Mammary epithelial cell (primary cell): Measurements from ENCODE around the gene JPH3.

Experiments
- EZH2 ChIP-seq: IDR thresholded peaks from 2 replicates; pipeline ENCODE4 v1.6.1; 2012; ENCODE audit warnings: low read length, inconsistent platforms, borderline replicate concordance
- TF ChIP-seq, protein P1 (sequence below), 2 donors: IDR thresholded peaks in 1 of 2; conservative IDR thresholded peaks in 1 of 2; 2 replicates each; pipeline ENCODE4 v1.5.1; 2011 to 2012; ENCODE audit warnings: inconsistent platforms in 2 of 2, low read length in 2 of 2, mild to moderate bottlenecking in 2 of 2, control low read depth in 1 of 2, low read depth in 1 of 2; ENCODE audit not compliant: insufficient read depth in 1 of 2; ENCODE audit errors: extremely low read depth in 1 of 2

- TF ChIP-seq, protein P1, sequence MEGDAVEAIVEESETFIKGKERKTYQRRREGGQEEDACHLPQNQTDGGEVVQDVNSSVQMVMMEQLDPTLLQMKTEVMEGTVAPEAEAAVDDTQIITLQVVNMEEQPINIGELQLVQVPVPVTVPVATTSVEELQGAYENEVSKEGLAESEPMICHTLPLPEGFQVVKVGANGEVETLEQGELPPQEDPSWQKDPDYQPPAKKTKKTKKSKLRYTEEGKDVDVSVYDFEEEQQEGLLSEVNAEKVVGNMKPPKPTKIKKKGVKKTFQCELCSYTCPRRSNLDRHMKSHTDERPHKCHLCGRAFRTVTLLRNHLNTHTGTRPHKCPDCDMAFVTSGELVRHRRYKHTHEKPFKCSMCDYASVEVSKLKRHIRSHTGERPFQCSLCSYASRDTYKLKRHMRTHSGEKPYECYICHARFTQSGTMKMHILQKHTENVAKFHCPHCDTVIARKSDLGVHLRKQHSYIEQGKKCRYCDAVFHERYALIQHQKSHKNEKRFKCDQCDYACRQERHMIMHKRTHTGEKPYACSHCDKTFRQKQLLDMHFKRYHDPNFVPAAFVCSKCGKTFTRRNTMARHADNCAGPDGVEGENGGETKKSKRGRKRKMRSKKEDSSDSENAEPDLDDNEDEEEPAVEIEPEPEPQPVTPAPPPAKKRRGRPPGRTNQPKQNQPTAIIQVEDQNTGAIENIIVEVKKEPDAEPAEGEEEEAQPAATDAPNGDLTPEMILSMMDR (conservative IDR thresholded peaks at IDR 0.05 in 1 of 2, IDR thresholded peaks at IDR 0.05 in 1 of 2; ENCODE audit: extremely low read depth in 1 of 2, insufficient read depth in 1 of 2, low read depth in 1 of 2, low read length in 2 of 2), result no peak
- TF ChIP-seq EZH2, result no peak
Observed at GRCh38 chr16:87685405-87685755, 83.1 kb downstream of the JPH3 start.
